GM19452 (cell line): ENCODE measurements around the gene TMEM106C.

Experiments used
- ATAC-seq: cut with Tn5 transposase; IDR thresholded peaks from one replicate; pipeline ENCODE4 v1.9.1; 2021; ENCODE audit not compliant: unreplicated experiment

The TMEM106C gene, protein sequence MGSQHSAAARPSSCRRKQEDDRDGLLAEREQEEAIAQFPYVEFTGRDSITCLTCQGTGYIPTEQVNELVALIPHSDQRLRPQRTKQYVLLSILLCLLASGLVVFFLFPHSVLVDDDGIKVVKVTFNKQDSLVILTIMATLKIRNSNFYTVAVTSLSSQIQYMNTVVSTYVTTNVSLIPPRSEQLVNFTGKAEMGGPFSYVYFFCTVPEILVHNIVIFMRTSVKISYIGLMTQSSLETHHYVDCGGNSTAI

GRCh38 chr12:47963340-47964040 is at the start of gene TMEM106C:
TSS of gene TMEM106C (plus strand) at chr12:47963596. CDS start at chr12:47964237, 641 bp downstream.
- peak; percentile 94 for ATAC-seq

GRCh38 chr12:47920913-47921312 is 42.5 kb upstream of the TMEM106C start:
- no peak for ATAC-seq

- ATAC-seq, result no peak
Observed at GRCh38 chr12:47921907-47922306, 41.5 kb upstream of the TMEM106C start.

DNA sequence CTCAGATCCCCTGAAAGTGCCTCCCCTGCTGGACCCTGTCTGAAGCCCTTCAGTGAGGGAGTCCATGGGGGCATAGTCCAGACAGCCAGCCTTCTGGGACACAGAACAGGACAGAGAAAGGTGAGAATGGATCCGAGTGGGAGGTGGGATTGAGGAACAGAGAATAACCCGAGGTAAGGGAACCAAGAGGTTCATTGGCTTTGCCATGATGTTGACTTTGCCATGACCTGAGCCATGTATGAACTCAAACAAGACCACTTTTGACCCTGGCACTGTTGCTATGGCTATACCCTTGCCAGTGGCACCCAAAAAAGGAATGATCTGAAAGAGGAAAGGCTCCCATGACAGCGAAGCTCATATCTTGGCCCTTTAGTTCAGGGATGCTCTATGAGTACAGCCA is 36.0 kb upstream of the TMEM106C start:
- no peak for ATAC-seq

- no peak for ATAC-seq
Observed at GRCh38 chr12:47930634-47931033, 32.8 kb upstream of the TMEM106C start.

- ATAC-seq, result no peak
Observed at GRCh38 chr12:47931187-47931586, 32.2 kb upstream of the TMEM106C start.

- no peak for ATAC-seq
Observed at GRCh38 chr12:47935184-47935583, 28.2 kb upstream of the TMEM106C start.

- no peak for ATAC-seq
Observed at GRCh38 chr12:47938093-47938492, 25.3 kb upstream of the TMEM106C start.

DNA sequence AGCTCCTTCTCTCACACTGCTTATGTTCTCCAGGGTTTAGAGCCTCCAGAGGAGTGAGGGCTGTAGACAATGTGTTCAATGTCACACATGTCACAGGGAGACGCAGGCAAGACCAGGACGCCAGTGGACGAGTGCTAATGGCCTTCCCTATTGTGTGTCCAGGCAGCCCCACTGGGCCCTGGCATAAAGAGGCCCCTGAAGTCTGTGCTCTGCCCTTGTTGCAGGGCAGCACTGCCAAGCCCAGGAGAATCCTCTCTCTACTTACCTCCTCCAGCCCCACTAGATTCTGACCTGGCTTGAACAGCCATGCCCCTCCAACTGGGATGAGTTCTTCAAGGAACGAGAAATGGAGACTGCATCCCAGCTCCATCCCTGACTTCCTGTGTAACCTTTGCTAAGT is 24.8 kb upstream of the TMEM106C start:
- ATAC-seq, result no peak

DNA sequence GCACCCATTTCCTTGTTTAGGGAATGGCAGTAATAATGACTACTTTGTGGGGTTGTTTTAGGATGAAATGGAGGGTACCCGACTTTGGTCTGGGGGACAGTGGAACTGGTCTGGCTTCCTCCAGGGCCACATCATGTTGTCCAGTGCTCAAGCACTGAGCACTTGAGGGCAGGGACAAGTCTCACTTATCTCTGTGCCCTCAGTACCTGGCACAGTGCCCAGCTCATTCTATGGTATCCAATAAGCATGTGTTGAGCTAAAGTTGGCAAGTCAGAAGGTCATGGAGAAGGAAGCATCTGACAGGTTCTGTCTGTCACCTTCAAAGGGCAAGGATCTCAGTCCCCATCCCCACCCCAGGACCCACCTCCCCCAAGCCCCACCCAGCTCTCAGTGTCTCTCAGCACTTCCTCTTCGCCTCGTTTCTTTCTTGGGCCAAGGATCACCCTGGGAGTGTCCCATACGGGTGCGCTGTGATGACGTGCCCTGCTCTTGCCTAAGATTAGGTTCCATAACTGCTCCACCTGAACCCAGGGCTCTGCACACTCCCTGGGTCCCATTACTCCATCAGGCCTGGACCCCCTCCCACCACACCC is 24.3 kb upstream of the TMEM106C start:
- no peak for ATAC-seq

DNA sequence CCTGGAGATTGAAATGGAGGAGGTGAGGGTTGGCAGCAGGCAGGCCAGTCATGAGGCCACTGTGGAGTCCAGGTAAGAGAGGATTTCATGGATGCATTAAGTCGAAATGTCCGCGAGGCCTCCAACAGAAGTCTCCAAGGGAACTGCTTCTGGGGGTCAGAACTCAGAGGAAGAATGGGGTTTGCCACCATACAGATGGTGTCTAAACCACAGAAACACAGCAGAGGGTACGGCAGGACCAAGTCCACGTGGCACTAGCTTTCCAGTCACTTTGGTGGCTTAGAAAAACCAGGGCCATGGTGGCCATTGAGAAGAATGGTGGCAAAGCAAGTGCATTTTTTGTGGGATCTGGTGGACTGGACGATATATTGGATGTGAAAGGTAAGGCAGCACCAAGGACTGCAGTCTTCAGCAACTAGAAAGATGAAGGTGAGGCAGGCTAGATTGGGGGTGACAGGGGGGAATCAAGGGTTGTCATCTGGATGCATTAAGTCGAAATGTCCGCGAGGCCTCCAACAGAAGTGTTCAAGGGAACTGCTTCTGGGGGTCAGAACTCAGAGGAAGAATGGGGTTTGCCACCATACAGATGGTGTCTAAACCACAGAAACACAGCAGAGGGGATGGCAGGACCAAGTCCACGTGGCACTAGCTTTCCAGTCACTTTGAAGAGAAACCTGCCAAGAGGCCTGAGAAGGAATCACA is 22.5 kb upstream of the TMEM106C start:
- no peak for ATAC-seq

DNA sequence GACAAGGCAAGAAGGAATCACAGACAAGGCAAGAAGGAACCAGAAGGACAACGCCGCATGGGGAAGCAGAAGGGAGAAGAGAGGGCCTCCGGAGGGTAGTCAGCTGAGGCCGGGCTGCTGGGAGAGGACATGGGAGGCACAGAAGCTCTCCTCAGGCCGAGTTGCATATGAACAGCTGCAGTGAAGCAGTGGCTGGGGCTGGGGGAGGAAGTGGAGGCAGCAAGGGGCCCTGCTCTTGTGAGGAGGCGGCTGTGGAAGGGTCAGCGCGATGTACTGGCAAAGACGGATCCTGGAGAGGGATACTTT is 22.0 kb upstream of the TMEM106C start:
- ATAC-seq, result no peak

DNA sequence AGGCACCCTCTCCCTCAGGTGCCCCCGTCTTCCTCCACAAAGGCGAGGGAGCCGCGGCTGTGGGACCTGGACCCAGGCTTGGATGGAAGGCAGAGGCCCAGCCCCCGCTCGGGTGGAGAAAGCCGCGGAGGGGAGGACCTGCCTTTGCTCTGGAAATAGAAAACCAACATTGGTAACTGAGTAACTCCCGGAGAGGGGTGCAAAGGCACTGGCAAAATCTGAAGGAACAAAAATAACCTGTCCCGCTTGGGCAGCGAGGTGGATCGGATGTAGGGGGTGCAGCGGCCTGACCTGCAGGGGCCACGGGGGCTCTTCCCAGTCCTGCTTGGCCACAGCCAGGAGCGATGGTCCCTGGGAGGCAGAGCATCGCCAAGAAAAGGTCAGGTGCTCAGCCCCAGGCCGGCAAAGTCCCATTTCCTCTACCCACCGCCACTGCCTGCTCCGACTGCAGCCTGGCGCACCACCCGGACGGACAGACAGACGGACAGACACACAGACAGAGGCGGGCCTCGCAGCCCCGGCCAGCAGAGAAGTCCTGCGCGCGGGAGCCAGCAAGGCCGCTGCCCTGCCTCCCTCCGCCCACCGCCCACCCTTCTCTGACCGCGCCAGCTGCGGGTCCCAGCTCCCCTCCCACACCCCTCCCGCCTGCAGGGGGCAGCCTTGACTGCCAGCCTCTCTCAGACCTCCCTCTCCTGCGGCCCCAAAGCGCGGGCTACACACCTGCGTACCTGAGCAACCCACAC is 21.4 kb upstream of the TMEM106C start:
- no peak for ATAC-seq

DNA sequence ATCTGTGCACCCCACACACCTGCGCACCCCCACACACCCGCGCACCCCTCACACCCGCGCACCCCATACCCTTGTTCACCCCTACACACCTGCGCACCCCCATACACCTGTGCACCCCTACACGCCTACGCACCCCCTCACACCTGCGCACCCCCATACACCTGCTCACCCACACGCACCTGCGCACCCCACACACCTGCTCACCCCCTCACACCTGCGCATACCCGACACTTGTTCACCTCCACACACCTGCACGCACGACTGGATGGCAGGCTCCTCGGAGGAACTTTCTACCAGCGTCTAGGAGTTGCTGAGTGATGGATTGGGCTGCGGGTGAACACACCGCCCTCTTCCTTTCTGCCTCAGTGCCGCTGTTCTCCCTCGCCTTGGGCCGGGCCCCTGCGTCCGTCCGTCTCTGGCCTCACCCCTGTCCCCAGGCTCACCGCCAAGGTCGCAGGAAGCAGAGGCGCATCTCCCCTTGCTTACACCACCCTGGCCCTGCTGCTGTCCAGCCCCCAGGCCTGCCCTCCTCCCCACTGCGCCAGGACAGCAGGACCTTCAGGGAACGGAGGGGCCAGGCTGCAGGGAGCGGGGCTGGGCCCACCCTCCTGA is 20.7 kb upstream of the TMEM106C start:
- ATAC-seq, result no peak

DNA sequence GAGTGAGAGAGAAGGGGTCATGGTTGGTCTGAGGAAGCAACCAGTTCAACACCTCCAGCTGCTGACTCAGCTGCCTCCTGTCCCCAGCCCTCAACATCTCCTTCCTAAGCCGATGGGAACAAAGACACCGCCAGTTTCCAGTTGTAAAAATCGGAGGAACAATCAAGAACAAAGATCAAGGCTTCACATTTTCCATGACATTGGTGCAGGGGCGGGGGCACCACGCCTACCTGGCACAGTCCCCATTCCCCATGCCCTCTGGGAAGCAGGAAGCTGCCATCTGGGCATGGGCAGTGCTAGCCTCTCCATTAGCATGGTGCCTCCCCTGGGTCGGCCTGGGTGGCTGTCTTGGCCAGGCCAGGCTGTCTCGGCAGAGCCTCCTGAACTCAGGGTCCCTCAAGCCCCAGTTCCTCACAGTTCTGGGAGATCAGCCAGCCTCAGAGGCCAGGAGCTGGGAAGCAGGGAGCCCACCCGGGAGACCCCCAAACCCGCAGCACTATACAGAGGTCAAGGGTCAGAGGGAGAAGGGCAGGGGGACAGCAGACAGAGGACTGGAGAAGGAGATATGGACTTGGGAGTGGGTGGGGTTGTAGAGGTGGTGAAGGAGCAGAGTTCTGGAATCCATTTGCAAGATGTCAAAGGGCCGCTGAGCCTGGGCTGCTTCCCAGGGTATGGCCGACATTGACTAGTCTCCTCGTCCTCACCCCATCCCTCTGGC is 19.6 kb upstream of the TMEM106C start:
- no peak for ATAC-seq

DNA sequence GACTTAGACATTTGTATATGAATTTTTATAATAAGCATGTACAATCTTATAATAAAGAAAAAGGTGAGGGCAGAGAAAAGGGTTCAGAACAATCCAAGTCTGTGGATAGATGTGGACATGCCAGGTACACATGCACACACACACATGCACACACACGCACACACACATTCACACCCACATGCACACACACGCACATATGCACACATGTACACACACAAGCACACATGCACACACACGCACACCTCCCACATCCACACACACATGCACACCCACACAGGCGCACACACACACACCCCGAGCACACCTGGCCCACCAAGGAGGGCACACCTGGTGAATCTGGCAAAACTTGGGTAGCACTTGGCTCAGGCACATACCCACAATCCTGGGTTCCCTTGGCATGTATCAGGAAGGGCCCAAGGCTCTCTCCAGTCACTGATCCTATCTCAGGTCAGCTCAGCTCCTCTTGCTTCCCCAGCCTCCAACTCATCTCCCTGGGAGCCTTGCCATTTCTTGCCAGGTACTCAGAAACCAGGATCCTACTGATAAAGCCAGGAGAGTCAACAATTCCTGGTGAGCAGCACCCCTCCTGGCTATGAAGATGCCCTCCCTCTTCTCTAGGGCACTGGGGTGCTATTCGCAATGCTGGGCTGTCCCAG is 18.6 kb upstream of the TMEM106C start:
- ATAC-seq, result no peak

- no peak for ATAC-seq
Observed at GRCh38 chr12:47945341-47945728, 18.1 kb upstream of the TMEM106C start.

GRCh38 chr12:47946413-47947323 is 16.7 kb upstream of the TMEM106C start:
- no peak for ATAC-seq

DNA sequence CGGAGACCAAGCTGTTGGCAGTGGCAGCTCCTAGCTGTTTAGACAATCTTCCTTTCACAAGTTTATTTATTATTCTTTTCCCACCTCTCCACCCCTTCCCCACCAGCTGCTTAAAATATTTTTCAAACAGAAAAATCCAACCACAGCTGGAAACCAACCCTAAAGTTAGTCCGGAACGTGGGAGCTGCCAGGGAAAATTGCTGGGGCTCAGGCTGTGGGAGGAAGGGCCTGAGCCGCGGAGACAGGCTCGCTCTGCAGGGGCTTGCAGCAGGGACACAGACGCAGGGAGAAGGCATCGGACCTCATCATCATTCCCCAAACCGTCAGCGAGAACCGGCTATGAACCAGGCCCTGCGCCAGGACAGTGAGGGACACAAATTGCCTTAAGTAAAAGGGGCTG is 16.1 kb upstream of the TMEM106C start:
- no peak for ATAC-seq
